Left cardiac atrium (tissue), 4 donors: ENCODE data around the gene CGREF1. TPM values are rescaled to one million over a fixed set of nuclear protein-coding genes. Genes with fewer than 3 reads are reported as not detected.

Experiments
- ATAC-seq, 2 donors: fragments of 200-7000 bp; cut with Tn5 transposase; one replicate each; pipeline ENCODE4 v1.9.1; 2020; ENCODE audit warnings: mild to moderate bottlenecking in 2 of 2, moderate library complexity in 2 of 2
- DNase-seq: peaks from one replicate; pipeline ENCODE4 v3.0.0-alpha.2; 2020
- intact Hi-C, 2 donors: fragments of 100-400 bp; cut with DNase I; formaldehyde crosslinking; loops; one replicate each; pipeline versions ENCODE4 v1.14.1 to v1.15.1; 2022 to 2023
- long read RNA-seq: library from polyadenylated mRNA; unstranded; transcript quantifications from one replicate; pipeline ENCODE4 v2.0.0, GENCODE V29; 2021
- total RNA-seq, 2 donors: library from RNA; stranded (reverse); fragmentation: NEBNext Ultra II Directional; extraction: Animal tissue kit (Norgen Biotek cat#: 25700); gene quantifications; one replicate each; pipeline ENCODE4 v1.2.1, GENCODE V29; 2021
- donor health status: DM: no; HTN: yes; CAD: no.
- donor health status: DM: no; HTN: yes; CAD: no; lungs with severe emphysema.
- donor health status: DM: yes; HTN: yes; CAD: no.
- donor health status: Dilated cardiomyopathy.

The CGREF1 gene, protein sequence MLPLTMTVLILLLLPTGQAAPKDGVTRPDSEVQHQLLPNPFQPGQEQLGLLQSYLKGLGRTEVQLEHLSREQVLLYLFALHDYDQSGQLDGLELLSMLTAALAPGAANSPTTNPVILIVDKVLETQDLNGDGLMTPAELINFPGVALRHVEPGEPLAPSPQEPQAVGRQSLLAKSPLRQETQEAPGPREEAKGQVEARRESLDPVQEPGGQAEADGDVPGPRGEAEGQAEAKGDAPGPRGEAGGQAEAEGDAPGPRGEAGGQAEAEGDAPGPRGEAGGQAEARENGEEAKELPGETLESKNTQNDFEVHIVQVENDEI
- 1 to 10 TPM; 5.6 to 5.9 TPM for total RNA-seq
- long read RNA-seq: 0 reads

DNA sequence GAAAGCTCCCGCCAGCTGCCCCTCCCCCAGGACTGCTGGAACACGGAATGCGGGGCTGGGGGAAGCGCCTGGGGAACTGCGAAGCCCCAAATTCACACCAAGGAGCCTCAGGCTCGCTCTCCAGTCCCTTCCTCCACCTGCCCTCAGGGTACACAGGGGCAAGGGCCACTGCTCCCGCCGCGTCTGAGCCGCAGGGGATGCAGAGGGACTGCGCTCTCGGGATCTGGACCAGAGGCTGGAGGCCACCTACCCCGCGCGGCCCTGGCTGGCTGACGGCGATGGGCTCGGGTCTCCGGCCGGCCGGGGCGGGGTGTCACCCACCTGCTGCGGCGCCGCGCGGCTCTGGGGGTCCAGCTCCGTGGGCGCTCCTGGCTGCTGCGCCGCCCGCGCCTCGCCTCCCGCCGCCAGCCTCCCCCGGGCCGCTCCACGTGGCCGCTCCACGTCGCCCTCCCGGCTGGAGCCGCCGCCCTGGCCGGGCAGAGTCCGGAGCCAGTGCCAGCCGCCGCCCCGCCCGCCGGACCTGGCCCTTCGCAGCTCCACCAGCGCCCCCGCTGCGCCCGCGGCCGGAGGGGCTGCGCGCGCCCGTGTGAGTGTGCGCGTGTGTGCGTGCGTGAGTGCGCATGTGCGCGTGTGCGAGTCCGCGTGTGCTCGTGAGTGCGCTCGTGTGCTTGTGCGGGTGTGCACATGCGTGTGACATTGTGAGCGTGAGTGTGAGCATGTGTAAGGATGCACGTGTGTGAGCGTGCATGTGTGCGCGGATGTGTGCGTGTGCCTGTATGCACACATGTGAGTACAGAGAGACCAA, at the start of gene CGREF1:
Gene CGREF1 (minus strand): TSS at position 604 of the 805 bp plus-strand sequence. CDS start 14,762 bp downstream, outside the sequence.
- ATAC-seq (peak; percentile 20 to 28), DNase-seq (no peak)
- intact Hi-C loops: no loop called here

DNA sequence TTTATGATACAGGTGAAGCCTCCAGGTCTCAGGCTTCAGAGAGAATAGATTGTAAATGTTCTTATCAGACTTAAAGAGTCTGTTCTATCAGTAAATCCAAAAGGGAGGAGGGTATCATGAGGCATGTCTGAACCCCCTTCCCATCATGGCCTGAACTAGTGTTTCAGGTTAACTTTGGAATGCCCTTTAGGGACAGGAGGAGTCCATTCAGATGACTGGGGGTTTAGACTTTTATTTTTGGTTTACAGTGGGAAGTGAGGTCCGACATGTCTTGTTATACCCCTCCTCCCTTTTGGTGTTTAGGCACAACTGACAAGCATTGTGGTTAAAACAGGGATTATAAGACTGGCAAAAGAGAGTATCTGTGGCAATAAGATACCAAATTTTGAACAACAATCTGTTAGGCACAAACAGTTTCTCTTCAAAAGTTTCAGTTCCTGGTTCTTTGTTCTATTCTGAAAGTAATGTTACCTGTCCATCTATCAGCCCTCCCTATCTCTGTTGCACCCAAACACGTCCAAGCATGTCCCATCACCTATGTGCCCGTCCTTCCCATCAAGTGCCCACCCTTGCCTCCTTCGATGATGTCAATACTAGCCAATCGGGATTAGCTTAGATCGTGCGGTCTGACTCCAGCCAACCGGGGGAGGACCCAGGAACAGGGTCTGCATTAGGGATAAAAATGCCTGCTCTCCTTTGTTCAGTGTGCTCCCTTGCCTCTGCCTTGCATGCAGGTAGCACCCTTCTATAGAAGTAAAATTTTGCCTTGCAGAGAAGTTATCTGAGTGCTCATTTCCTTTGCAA, 46.2 kb upstream of the CGREF1 start:
- no peak for ATAC-seq
- intact Hi-C loops: no loop called here
- DNase-seq: no peak

DNA sequence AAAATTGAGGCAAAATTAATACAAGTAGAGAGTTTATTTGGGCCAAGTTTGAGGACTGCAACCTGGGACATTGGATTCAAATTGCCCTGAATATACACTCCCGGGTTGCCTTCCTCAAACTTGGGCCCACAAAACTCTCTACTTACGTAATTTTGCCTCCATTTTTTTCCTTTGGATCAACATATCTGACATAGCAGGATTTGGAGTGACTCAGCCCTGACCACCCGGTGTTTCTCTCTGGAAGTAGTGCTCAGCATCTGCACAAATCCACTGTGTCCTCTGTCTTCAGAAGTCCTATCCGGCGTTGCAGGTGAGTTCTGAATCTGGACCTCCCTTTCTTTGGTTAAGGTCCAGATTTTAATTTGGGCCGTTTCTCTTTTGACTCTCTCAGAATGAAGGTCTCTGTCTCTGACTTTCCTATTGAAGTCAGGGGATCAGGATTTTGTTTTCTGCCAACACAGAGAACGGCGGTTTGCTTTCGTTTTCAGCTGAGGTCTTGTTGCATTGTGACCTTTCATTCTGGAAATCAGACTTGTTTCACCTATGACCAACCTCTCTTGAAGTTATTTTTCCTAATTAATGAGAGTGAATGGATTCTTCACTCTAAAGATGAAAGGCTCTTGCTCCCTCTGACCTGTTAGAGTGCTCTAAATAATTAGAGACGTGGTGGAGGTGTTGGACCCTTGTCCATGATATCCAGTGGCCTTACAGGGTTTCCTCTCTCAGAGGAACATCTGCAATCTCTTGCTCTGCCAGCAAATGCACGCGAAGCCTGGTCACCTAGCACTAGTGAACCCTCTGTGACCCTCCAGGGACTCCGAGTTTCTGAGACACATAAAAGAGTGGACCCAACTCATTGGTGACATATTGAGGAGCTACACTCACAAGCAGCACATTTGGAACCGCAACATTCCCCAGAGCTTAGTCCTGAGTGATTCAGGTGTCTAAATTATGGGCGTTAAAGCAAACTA, 43.5 kb upstream of the CGREF1 start:
- DNase-seq: no peak
- ATAC-seq: no peak
- intact Hi-C loops: no loop called here

DNA sequence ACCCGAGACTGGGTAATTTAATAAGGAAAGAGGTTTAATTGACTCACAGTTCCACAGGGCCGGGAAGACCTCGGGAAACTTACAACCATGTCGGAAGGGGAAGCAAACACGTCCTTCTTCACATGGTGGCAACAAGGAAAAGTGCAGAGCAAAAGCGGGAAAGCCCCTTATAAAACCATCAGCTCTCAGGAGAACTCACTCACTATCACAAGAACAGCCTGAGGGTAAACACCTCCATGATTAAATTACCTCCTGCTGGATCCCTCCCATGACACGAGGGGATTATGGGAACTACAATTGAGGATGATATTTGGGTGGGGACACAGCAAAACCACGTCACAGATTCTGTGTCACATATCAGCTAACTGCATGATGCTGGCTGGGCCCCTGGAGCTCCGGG, 41.3 kb upstream of the CGREF1 start:
- no peak for DNase-seq
- intact Hi-C loops: no loop called here
- no peak for ATAC-seq

DNA sequence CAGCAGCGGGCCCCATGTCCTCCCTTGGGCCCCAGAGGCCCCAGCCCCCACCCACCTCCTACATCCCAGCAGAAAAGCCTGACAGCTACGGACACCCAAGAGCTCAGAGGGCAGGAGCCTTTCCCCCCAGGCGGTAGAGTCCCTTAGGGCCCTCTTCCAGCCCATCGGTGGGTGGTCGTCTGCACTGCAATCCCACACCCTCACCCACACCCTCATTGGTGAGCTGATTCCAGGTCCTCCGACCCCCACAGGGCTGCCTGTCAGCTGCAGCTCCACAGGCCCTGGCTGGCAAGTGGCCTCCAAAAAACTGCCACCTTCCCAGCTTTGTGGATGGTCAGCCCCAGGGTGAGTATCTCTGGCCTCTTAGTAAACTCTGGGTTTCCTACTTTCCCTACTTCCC, 40.3 kb upstream of the CGREF1 start:
- no peak for ATAC-seq
- intact Hi-C loops: no loop called here
- DNase-seq: no peak

DNA sequence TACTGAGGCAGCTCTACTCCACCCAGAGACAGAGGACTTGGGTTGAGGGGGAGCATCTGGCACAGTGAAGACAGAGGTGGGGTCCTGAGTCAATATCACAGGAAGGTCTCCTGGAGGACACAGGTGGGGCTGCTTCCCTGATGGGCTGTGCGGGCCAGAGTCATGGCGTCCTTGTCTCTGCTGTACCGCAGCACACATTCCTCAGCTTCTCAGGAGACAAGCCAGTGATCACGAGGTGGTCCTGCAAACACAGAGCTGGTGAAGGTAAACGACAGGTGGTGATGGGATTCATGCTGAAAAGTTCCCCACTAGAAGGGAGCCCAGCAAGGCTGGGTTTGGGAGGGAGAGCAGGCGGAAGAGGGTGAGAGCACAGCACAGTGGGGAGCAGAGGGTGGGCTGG, 39.5 kb upstream of the CGREF1 start:
- intact Hi-C loops: no loop called here
- DNase-seq: no peak
- ATAC-seq: no peak

DNA sequence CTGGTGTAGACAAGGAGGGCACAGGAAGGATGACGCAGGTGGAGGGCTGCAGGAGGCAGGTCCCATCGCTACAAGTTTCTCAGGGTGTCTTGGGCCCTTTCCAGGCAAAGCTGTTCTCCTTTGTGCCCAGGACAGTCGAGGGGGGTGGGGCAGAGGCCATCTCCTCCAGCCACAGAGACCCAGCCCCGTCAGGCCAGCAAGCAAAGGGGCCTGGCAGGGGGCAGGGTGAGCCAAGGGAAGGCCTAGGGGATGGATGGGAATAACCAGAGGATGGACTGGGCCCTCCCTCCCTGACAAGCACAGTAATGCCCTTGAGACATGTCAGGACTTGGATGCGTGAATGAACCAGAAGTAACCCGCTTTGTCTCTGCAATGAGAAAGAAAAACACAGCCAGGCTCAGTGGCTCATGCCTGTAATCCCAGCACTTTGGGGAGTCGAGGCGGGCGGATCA, 36.2 kb upstream of the CGREF1 start:
- intact Hi-C loops: no loop called here
- DNase-seq (no peak), ATAC-seq (no peak)

DNA sequence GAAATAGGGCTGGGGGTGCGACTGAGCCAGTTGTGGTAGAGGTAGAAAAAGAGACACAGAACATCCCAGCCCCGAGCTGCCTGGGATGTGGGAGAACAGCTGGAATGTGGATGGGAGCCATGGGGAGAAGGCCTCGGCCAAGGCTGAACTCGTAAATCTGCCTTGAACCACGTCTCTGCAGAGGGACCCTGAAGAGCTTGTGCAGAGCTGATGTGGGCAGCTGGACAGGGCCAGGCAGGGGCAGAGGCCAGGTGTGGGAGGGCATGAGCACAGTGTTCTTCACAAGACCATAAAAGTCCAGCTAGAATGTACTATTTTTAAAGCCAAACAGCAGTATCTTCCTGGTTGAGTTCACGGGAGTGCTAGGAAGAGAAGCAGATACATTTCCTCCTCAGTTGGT, 35.6 kb upstream of the CGREF1 start:
- no peak for ATAC-seq
- DNase-seq: no peak
- intact Hi-C loops: no loop called here

DNA sequence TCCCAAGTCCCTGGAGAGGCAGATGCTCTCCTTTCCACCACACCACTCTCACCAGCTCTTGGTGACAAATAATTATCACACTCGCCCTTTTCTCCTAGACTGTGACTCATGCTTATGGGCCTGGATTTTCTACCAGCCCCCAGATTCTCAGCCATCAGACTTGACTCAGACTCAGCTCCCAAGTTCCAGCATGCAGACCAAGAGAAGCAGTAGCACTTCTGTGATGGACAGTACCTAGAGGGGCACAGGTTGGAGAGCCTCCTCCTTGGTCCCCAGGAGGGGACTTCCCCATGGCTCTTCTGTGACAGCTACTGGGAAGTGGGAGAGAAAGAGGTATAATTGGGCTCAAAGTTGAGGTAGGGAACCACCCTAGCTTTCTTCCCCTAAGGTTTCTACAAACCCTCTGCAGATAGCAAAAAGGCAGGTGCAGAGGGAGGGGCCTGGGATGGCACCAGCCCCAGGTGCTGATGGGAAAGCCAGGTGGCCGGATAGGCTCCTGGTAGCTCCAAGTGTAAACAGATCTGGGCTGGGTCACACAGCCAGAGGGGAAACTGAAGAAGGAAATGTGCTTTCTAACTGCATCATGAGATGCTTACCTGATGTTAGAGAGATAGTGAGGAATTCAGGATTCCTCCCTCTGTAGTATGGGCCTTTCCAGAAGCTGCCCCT, 34.0 kb upstream of the CGREF1 start:
- intact Hi-C loops: no loop called here
- no peak for ATAC-seq
- no peak for DNase-seq

DNA sequence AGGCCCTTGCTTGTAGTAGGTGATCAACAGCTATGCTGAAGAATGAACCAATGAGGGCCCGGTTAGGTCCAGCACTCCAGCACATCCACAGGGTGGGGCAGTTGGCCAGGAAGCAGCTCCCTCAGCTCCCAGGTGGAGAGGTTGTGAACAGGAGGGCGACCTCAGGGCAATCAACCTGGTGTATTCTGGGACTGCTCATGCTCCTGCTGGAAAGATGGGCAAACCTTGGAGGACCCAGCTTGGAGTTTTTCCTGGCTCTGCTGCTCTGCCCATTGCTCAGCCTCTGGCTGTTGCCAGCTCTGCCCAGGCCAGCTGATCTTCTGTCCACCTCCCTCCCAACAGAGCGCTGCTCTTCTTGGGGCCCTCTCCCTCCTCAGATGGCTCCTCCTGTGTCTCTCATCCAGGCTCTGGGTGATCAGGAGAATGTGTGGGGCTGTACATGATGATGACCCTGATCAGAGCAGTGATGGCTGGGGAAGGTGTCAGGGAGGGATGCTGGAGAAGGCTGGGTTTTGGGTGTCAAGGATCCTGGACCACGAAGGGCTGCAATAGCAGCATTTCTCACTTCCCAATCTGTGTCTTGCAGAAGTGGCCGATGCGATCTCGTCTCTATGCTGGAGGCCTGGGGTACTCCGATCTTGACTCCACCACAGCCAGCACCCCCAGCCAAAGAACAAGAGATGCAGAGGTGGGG, 33.3 kb upstream of the CGREF1 start:
- ATAC-seq (no peak), DNase-seq (no peak)
- intact Hi-C loops: no loop called here

DNA sequence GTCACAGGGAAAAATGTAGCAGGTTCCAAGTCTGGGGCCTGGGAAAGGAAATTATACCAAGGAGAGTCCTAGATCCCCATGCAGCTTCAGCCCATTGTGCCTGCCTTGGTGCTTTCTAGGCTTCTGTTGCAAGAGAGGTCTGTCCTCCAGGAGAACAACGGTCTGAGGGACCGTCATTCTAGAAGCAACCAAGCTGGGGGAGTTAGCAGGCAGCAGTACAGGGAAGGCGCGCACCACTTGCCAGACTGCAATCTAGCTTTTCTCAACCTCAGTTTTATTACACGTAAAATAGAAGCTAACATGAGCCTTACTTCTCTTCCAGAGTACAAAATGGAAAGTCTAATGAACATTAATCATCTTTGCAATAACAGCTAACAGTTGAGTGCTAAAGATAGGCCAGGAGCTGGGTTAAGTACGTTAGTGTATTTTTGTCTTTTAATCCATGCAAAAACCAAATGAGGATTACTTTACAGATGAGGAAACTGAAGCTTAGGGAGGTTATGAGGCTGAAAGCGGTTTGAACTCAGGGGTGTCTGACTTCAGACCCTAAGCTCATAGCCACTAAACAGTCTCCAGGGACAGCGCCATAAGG, 31.8 kb upstream of the CGREF1 start:
- intact Hi-C loops: no loop called here
- ATAC-seq: no peak
- DNase-seq: no peak

DNA sequence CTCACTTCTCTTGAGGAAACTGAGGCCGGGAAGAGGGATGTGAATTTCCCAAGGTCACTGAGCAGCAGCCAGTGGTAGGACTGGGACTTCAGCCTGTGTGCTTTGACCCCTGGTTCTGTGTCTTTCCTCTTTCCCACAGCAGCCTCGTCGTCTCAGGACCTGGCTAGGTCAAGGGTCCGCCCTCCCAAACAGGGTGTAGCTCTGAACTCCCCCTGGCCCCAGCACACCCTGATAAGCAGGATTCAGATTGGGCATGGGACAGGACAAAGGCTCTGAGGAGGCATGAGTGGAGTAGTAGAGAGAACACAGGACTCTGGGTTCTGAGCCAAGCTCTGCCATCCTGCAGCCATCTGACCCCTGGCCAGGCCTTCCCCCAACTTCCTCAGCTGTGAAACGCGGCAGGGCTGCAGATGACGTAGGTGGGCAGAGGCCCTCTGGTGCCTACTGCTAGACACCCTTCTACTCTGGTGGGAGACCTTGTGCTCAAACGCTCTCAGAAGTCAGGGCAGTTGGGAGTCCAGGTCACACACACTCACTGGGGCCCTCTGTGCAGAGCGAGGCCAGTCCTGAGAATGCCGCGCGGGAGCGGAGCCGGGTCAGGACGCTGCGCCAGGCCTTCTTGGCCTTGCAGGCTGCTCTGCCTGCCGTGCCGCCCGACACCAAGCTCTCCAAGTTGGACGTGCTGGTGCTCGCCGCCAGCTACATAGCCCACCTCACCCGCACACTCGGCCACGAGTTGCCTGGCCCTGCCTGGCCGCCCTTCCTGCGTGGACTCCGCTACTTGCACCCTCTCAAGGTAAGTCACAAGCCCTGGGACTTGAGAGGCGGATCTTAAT, 30.9 kb upstream of the CGREF1 start:
- intact Hi-C loops: no loop called here
- no peak for DNase-seq
- ATAC-seq: peak in 1 of 2 donors; percentile 13

DNA sequence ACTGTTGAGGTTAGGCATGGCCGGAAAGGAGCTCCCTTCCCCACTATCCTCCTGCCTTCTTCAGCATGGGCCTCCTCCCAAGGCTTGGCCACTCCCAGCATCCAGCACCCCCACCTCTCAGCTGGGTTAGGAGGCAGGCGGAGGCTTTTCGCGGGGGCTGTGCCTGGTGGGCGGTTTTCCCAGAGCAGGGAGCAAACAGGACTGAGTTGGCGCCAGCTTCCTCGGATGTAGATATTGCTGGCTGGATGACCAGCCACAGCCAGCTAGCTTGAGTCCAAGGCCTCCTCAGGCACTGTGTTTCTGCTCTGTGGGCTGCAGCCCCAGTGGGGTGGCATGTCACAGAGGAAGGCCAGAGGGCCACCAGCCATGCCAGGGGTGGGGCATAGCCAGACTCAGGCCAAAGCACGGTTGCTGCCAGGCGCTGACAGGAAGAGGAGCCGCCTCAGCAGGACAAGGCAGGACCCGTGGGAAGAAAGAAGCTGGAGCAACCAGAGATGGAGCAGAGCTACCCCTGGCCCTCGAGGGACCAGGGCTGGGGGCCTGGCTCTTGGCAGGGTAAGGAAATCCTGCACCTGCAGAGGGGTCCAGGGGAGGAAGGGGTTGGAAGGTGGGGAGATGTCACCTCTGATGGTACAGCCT, 30.0 kb upstream of the CGREF1 start, which contains the start of gene TCF23:
Gene TCF23 (plus strand): TSS at position 204 of the 639 bp plus-strand sequence. CDS start 130 bp downstream, at position 334.
- peak; percentile 74 to 81 for ATAC-seq
- intact Hi-C loops: no loop called here
- DNase-seq: peak; percentile 44

DNA sequence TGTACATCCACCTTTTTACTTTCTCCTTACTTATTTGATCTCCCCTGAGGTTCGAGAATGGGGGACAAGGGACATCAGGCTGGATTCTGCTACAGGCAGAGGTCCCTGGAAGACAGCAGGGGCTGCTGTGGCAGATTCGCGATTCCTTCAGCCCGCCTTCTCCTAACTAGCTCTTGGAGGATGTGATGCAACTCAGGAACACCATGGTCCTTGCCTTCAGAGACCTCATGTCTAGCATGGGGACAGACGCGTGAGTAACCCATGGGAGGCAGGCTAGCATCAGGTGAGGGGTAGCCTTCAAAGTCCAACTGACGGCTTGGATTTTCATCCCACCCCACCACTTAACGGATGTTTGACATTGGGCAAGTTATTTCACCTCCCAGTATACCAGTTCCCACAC, 29.0 kb upstream of the CGREF1 start:
- intact Hi-C loops: no loop called here
- no peak for ATAC-seq

DNA sequence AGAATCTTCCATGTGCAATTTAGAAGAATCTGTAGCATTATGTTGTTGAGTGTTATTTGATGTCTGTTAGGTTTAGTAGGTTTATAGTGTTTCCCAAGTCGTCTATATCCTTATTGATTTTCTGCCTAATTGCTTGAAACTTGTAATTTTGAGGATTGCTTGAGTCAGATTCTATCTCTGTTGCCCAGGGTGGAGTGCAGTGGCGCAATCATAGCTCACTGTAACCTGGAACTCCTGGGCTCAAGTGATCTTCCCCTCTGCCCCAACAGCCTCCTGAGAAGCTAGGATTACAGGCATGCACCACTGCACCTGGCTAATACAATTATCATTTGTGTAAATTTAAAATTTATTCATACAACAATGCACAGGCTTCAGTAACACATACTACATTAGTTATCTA, 26.8 kb upstream of the CGREF1 start:
- DNase-seq (no peak), ATAC-seq (no peak)
- intact Hi-C loops: no loop called here

More for the DNA sequence above, 29.0 kb upstream of the CGREF1 start:
- no peak for DNase-seq

DNA sequence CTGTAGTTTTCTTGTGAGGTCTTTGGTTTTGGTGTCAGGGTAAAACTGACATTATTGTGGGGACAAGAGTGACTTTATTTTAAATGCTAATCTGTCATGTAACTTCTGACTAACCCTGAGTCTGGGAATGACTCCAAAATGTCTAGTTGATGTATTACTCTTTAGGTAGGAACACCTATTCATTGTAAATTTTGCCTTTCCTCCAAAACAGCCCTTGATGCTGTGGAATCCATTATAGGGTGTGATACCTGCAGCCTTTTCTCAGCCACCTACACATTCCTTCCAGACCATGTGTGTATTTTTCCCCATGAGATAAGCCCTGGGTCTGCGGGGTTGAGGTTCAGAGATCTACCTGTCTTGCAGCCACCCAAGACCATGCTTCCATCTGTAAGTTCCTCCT, 24.4 kb upstream of the CGREF1 start:
- intact Hi-C loops: no loop called here
- DNase-seq: no peak
- no peak for ATAC-seq
